H1 (cell line): ENCODE measurements around the gene ARID1B.

Experiments
- CEBPB ChIP-seq: IDR thresholded peaks from 2 replicates; pipeline ENCODE4 v1.6.1; 2012; ENCODE audit warnings: low read depth, low read length
- POLR2A ChIP-seq, 2 experiments: IDR thresholded peaks; 1 replicate in 1 of 2; 2 replicates in 1 of 2; pipeline ENCODE4 v1.6.1; 2011; ENCODE audit warnings: low read depth in 2 of 2, low read length in 2 of 2, mild to moderate bottlenecking in 2 of 2; ENCODE audit errors: control extremely low read depth in 1 of 2
- RBBP5 ChIP-seq: IDR thresholded peaks from 2 replicates; pipeline ENCODE4 v1.7.1; 2012; ENCODE audit warnings: low read depth, mild to moderate bottlenecking, inconsistent platforms, low read length, moderate library complexity, borderline replicate concordance
- SP4 ChIP-seq: IDR thresholded peaks from 2 replicates; pipeline ENCODE4 v1.6.1; 2012; ENCODE audit warnings: low read length, inconsistent platforms
- SRF ChIP-seq: IDR thresholded peaks from 2 replicates; pipeline ENCODE4 v1.6.1; 2011; ENCODE audit warnings: mild to moderate bottlenecking, low read depth, low read length, moderate library complexity
- TF ChIP-seq, protein P1 (sequence below), 3 experiments: IDR thresholded peaks; 1 replicate in 2 of 3; 2 replicates in 1 of 3; pipeline versions ENCODE4 v1.5.1 to v1.6.1; 2011; ENCODE audit warnings: low read length in 3 of 3, mild to moderate bottlenecking in 3 of 3, inconsistent platforms in 2 of 3, low read depth in 1 of 3, moderate library complexity in 1 of 3; ENCODE audit not compliant: insufficient read depth in 1 of 3; ENCODE audit errors: control extremely low read depth in 1 of 3
- TF ChIP-seq, protein P2 (sequence below): IDR thresholded peaks from 2 replicates; pipeline ENCODE4 v1.6.1; 2012; ENCODE audit warnings: low read length, inconsistent platforms

DNA sequence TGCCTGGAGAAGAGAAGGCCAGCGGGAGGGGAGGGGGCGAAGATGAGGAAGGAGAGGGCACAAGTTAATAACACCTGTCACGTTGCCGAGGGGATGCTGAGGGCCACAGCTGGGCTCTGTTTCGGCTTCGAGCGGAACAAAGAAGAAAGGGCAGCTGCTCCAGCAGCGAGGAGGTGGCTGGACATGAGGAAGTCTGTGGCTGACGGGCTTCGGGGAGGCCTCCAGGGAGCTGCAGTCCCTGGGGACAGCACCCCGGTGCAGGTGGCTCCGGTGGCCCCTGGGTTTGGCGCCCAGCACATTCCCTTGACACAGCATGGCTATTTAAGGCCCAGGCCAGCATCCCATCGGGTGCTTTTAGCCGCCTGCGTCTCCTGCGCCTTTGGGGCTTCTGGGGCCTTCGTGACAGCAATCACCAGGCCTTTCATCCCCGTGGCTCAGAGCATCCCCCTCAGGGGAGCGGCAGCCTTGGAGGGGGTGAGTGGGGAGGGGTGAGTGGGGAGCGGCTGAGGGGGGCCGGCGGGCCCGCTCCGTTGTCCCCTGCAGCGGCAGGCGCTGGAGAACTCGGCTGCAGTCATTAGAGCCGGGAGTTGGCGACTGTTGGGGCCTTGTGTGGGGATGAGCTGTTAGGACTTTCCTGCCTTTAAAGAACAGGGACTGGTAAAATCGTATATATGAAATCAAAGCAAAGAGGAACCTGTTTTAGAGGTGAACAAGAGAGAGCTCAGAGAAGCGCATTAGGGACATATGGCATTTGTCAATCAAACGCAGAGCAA lies 447.2 kb downstream of the ARID1B start:
- TF ChIP-seq SP4 (no peak), POLR2A (IDR thresholded peaks at IDR 0.05; ENCODE audit: control extremely low read depth in 1 of 2, low read depth in 2 of 2, low read length in 2 of 2) (no peak), RBBP5 (no peak), CEBPB (no peak), SRF (no peak)
- TF ChIP-seq, protein P1, sequence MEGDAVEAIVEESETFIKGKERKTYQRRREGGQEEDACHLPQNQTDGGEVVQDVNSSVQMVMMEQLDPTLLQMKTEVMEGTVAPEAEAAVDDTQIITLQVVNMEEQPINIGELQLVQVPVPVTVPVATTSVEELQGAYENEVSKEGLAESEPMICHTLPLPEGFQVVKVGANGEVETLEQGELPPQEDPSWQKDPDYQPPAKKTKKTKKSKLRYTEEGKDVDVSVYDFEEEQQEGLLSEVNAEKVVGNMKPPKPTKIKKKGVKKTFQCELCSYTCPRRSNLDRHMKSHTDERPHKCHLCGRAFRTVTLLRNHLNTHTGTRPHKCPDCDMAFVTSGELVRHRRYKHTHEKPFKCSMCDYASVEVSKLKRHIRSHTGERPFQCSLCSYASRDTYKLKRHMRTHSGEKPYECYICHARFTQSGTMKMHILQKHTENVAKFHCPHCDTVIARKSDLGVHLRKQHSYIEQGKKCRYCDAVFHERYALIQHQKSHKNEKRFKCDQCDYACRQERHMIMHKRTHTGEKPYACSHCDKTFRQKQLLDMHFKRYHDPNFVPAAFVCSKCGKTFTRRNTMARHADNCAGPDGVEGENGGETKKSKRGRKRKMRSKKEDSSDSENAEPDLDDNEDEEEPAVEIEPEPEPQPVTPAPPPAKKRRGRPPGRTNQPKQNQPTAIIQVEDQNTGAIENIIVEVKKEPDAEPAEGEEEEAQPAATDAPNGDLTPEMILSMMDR (IDR thresholded peaks at IDR 0.05; ENCODE audit: control extremely low read depth in 1 of 3, insufficient read depth in 1 of 3, low read depth in 1 of 3, low read length in 3 of 3) = no peak
- TF ChIP-seq, protein P2, sequence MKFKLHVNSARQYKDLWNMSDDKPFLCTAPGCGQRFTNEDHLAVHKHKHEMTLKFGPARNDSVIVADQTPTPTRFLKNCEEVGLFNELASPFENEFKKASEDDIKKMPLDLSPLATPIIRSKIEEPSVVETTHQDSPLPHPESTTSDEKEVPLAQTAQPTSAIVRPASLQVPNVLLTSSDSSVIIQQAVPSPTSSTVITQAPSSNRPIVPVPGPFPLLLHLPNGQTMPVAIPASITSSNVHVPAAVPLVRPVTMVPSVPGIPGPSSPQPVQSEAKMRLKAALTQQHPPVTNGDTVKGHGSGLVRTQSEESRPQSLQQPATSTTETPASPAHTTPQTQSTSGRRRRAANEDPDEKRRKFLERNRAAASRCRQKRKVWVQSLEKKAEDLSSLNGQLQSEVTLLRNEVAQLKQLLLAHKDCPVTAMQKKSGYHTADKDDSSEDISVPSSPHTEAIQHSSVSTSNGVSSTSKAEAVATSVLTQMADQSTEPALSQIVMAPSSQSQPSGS = no peak
